BE2C (cell line): ENCODE measurements around the gene ZNF710.

Experiments used
- DNase-seq: peaks from one replicate; pipeline ENCODE4 v3.0.0-alpha.2; 2020
- H3K27me3 ChIP-seq: fragments of 250-450 bp; sonication (Bioruptor Pico); 2 replicates; pipeline ENCODE4 v1.5.1; 2020; ENCODE audit warnings: mild to moderate bottlenecking
- H3K36me3 ChIP-seq: fragments of 250-450 bp; sonication (Bioruptor Pico); 2 replicates; pipeline ENCODE4 v1.5.1; 2020; ENCODE audit warnings: mild to moderate bottlenecking
- H3K4me1 ChIP-seq: fragments of 250-450 bp; sonication (Bioruptor Pico); 2 replicates; pipeline ENCODE4 v1.5.1; 2020
- H3K4me3 ChIP-seq: 2 replicates; pipeline ENCODE4 v1.5.1; 2011; ENCODE audit warnings: low read depth, low read length
- H3K9me3 ChIP-seq: fragments of 250-450 bp; sonication (Bioruptor Pico); 2 replicates; pipeline ENCODE4 v1.5.1; 2020
- CTCF ChIP-seq: IDR thresholded peaks from 2 replicates; pipeline ENCODE4 v1.5.1; 2012; ENCODE audit warnings: mild to moderate bottlenecking, low read depth, low read length

Gene ZNF710

GRCh38 chr15:90090226-90090848 is 89.2 kb downstream of the ZNF710 start:
- Histone ChIP-seq H3K4me1 (peaks cover 6% of the 10 kb centered on the region; the same call in 1 of the 2 replicates), H3K4me3 (no peak overlapping the region), H3K27me3 (no peaks in the 10 kb centered on the region), H3K9me3 (no peaks in the 10 kb centered on the region), H3K36me3 (peaks cover 15% of the 10 kb centered on the region)
- DNase-seq, result no peak
- no peak for TF ChIP-seq CTCF

- Histone ChIP-seq H3K4me1 (peaks cover 9% of the 10 kb centered on the region; the same call in 1 of the 2 replicates), H3K4me3 (no peak overlapping the region), H3K9me3 (no peaks in the 10 kb centered on the region), H3K27me3 (no peaks in the 10 kb centered on the region), H3K36me3 (peaks cover 12% of the 10 kb centered on the region)
- TF ChIP-seq CTCF, result no peak
- DNase-seq, result no peak
These were observed 90.2 kb downstream of the ZNF710 start for GRCh38 chr15:90091156-90091931.

GRCh38 chr15:90095521-90095959 is 94.4 kb downstream of the ZNF710 start:
- H3K4me3 ChIP-seq, result no peak overlapping the region
- H3K27me3 ChIP-seq, result no peaks in the 10 kb centered on the region
- H3K4me1 ChIP-seq, result 0 out of 2 replicates have a peak, but pooled peaks cover 2% of the 10 kb centered on the region
- DNase-seq, result no peak
- no peaks in the 10 kb centered on the region for H3K9me3 ChIP-seq
- TF ChIP-seq CTCF, result no peak
- no peaks in the 10 kb centered on the region; the same call in 1 of the 2 replicates for H3K36me3 ChIP-seq

- no peak for TF ChIP-seq CTCF
- no peak for DNase-seq
- Histone ChIP-seq H3K9me3 (no peaks in the 10 kb centered on the region), H3K36me3 (no peaks in the 10 kb centered on the region), H3K4me1 (peaks cover 2% of the 10 kb centered on the region; the same call in 1 of the 2 replicates), H3K27me3 (no peaks in the 10 kb centered on the region), H3K4me3 (no peak overlapping the region)
These were observed 96.4 kb downstream of the ZNF710 start for GRCh38 chr15:90097475-90097874.

GRCh38 chr15:90099072-90099867 is 98.1 kb downstream of the ZNF710 start:
- Histone ChIP-seq H3K4me1 (peaks cover 2% of the 10 kb centered on the region; the same call in 1 of the 2 replicates), H3K27me3 (no peaks in the 10 kb centered on the region), H3K36me3 (no peaks in the 10 kb centered on the region), H3K9me3 (no peaks in the 10 kb centered on the region), H3K4me3 (no peak overlapping the region)
- TF ChIP-seq CTCF, result no peak
- no peak for DNase-seq
